HG02610 (cell line): ENCODE data around the gene RIPOR2.
A peak's percentile ranks its signal among the peaks of the same experiment; 100 is the strongest.
"Not testable (repeated sequence)": the region's sequence is repeated elsewhere in the genome, so short reads cannot be mapped to it uniquely, and the experiment has no call there.

Source experiments
- ATAC-seq: cut with Tn5 transposase; IDR thresholded peaks from one replicate; pipeline ENCODE4 v1.9.1; 2021; ENCODE audit warnings: mild to moderate bottlenecking, moderate library complexity; ENCODE audit not compliant: unreplicated experiment

RIPOR2 gene

DNA sequence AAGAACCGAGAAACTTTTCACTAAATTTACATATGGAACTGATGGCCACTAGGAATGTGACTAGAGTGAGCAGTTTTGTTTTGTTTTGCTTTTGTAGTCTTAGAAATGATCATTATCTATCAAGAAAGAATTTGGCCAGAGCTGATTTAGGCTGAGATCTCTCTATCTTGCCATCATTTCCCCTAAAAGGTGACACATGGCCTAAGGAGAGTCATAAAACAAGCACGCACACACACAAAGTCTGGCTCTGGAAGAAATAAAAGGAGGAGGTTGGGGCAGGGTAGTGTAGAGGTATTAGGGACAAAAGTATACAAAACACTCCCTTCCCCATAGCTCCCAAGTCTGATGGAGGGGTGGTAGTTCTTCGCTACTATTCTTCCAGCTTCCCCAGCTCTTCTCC is 56.4 kb downstream of the RIPOR2 start:
- no peak for ATAC-seq

DNA sequence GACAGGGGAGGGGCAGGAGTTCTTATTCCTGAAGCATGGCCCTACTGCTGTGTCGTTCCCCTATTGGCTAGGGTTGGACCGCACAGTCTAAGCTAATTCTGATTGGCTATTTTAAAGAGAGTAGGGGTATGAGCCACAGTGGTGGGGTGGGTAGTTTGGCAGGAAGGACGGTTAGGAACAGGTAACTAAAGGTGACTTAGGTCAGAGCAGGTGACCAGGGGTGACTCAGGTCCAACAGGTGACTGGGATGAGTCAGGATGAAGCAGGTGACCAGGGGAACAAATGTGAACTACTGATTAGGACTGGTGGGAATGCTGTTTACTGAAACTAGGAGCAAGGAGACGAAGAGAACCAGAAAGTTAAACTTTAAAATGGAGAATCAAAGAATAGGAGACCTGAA is 58.0 kb downstream of the RIPOR2 start:
- not testable (repeated sequence) for ATAC-seq

DNA sequence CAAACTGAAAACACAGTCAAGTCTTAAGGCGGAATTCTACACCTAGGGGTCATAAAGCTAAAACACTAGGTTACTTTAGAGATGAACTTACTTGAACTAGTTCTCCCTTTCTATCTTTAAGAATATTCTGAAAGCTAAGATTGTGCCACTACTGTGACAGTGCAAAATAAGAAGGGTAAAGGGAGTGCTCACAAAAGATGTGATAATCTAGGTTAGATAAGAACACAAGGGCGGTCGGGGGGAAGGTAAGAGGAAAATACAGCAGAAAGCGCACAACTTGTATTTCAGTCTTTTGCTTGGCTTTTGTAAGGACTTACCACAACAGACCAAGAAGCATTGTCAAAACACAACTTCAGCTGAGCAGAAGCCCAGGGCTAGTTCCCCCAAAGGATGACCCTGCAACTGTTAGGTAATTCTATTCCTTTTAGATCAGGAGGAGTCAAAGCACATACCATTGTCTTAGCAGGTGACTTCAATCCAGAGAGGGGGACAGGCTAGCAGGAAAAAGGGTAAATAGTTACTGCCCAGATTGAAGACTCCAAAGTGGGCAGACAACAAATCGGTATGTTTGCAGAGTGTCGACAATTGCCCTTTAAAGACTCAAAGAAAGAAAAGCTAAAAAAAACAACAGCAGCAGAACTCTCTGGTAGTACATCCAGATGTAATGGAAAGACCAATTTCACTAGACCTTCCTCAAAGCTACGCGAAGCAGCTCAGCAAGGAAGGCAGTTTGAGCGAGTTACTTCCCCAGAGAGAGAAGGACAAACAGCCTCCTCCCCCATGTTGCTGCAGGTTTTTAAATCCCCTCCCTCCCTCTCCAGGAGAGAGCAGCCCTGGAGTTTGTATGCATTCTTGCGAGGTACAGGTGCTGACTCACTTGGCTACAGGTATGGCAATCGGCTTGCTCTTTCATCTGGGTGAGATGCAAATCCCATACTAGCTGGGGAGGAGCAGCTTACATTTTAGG is 59.0 kb downstream of the RIPOR2 start:
- no peak for ATAC-seq

DNA sequence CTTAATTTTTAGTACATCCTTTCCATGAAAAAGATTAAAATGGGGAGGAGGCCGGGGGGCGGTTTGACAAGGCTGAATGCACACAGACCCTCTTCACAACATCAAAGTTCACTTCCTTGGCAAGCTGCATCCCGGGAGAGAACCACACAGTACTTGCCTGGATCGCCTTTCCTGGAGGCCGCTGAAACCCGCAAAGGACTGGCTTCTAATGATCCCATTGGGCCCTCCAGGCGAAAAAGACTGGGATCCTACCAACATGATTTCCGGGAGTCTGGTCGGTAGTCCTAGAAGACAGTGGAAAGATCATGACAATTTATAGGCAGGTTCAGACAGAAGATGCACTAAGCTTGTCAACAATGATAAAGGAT is 60.2 kb downstream of the RIPOR2 start:
- no peak for ATAC-seq

DNA sequence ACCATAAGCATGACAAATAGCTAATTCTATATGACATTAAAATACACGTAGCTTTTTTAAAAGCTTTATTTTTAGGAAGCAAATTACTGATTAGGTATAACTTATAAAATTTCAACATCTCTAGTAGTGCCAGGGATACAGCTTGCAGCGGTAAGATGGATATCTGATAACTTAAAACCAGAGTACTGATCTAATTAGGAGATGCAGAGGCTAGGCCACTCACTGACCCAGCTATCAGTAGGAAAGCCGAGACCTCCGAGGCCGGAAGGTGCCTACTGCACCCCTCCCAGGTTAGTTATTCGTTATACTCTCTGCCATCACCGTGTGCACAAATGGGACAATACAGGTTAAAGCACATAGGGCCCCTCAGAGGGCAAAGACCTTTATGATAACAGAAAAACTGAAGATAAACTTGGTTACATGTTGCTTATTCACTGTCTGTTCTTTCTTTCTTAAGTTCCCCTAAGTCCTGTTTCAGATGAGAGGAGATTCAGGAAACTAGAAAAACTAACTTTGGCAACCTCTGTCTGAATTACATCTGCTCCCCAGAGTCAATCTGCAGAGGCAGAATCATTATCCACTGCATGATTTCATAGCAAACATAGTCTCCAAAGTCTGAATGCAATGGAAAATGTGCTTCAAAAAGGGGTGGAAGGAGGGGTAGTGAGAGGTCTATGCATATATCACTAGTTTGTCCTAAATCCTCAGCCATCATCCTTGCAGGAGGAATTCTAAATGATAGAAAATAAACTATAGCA is 60.8 kb downstream of the RIPOR2 start:
- ATAC-seq, result no peak

DNA sequence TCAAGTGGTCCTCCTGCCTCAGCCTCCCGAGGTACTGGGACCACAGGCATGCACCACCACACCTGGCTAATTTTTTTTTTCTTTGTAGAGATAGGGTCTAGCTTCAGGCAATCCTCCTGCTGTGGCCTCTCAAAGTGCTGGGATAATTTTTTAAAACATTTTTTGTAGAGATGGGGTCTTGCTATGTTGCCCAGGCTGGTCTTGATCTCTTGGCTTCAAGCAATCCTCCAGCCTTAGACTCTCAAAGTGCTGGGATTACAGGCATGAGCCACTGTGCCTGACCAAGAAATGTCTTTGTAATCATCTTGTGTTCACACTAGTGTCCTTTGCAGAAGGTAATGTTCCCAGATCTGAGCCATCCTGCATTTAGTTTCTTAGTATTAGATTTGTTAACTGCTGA is 61.6 kb downstream of the RIPOR2 start:
- ATAC-seq, result no peak

DNA sequence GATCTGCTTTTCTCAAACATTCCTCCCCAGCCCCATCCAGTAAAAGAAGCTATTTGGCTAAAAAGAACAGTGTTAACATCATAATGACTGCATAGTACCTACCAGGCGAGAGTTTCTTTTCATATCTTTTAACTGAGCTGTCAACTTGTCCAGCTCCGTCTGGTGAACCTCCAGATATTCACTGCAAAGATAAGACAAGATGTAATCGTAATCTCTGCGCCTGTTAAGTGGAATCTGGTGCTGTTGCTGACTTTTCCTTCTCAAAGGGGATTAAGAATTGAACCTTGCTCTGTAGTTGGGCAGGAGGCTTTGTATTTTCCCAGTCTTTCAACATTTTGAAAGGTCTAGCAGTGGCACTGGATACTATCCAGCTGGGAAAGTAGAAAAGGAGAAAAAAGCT is 63.0 kb downstream of the RIPOR2 start:
- no peak for ATAC-seq

DNA sequence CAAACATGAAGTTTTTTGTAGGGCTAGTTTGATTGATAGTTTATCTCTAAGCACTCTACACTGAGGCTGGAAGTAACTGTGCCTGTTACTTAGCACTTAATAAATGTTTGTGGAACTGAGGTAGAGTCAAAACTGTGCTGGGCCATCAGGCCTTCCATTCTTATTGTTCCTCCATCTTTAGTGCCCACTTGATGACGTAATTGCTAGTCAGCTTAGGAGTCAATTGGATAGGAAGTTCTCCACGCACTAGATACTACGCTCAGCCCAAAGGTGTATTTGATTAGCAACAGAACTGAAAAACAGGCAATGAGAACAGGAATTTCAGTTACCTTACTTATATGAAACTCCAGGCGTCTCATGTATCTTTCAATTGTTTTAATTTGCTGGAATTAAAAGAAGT is 67.0 kb downstream of the RIPOR2 start:
- no peak for ATAC-seq

DNA sequence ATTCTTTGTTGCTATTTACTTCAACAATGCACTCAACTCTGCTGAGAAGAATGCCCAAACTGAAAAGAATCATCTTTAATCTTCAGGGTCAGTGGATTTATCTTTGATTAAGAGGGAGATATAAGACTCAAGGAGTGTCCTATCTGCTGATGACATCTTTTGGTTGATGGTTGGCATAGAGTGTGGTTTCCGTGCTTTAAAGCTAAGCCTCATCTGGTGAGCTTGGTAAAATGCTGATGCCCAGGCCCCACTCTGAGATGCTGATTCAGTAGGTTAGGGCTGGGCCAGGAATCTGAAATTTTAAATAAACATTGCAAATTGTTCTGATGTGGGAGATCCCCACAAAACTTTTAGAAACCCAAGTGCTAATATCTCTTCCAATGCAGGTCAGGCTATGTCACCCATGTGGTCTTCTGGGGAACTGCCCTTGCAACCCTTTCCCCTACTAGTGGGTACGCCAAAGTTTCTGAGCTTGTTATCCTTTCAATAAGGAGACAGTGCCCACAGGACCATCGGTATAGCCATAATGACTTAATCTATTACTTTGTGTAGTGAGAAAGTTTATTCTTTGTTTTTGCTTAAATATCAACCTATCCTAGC is 68.6 kb downstream of the RIPOR2 start:
- ATAC-seq, result no peak

DNA sequence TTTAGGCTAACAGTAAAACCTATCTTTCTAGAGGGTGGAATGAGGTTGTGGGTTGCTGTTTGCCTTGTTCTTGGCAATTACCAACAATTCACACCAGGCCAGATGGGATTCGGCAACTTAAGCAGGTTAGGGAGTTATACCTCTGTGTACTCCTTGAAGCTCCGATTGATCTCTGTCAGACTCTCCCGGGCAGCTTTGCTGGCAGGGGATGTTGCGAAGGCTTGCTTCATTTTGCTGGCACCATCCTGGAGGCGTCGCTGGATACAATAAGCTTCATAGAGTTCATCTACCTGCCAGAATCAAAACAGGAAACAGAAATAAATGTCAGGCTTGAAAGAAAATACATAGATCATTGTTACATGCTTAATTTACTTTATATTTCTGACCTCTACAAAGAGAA is 70.6 kb downstream of the RIPOR2 start:
- ATAC-seq, result no peak

DNA sequence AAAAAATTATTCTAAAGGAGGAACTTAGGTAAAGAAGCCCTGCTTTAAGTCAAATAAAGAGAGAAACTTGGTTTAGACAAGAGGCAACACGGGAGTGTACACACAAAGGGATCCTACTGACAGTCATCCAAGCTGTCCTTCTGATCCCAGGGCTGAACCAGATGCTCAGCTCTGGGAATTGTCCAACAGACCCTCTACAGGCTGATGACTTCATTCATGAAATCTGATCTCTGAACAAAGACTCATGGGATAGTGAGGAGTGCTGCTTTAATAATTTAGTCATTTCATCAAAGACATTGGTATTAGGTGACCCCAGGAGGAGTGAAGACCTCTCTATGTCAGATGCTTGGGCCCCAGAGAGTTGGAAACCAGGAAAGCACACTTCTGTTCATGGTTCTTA is 71.4 kb downstream of the RIPOR2 start:
- no peak for ATAC-seq

DNA sequence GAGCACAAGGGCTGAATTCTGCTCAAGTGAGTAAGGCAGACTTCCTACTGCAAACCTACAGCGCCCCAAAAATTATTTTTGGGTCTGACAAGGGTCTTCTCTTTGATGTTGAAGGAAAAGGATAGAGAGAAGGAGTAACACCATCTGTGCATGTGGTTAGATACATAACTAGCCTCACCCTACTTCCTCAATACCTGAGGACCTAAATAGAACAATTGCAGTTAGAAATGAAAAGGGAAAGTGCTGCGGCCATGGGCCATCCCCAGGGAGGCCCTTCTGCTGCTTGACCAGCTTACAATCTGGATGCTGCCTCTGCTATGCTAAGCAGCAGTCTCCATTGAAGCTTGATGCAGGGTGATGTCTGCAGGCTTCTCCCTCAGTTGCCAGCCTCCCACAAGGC is 73.8 kb downstream of the RIPOR2 start:
- ATAC-seq, result peak; percentile 84

DNA sequence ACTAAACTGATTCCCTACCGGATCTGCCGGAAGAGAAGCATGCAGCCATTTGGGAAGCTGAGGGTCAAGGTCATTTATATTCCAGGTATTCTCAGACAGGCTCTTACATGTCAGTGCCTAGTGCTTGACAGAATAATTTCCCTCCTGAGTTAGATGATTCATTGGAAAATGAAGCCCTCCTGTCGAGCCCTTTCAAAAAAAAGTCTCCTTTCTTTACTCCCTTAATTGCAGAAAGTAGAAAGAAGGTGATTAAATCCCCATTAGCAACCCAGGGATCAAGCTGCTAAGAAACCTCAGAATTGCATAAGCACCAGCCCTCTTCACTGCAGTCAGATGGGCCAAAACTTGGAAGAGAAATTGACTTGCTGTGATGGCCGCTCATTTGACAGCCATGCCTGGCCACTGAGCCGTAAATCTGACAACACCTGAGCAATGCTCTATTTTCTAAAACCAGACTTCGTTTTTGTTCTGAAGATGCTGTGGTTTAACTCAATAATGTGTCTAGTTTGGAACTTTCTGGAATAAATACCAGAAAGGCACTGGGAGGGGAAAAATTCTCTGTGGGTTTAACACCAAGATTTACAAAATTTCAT is 76.1 kb downstream of the RIPOR2 start:
- ATAC-seq, result no peak

DNA sequence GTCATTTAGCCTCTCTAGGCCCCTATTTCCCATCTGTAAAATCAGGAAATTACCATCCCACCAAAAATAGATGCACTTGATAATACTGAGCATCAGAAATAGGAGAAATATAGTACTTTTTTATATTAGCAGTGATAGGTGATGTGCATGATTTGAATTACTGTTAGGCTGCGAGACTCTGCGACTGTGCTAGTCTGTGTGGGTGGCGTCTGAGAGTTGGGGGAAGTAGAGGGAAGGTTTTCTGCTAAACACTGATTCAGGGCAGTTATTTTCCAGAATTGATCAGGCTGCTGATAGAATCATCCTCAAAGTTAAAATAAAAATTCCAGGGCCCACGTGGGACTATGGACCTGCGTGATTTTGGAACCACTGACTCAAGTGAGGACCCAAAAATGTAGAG is 76.6 kb downstream of the RIPOR2 start:
- no peak for ATAC-seq

DNA sequence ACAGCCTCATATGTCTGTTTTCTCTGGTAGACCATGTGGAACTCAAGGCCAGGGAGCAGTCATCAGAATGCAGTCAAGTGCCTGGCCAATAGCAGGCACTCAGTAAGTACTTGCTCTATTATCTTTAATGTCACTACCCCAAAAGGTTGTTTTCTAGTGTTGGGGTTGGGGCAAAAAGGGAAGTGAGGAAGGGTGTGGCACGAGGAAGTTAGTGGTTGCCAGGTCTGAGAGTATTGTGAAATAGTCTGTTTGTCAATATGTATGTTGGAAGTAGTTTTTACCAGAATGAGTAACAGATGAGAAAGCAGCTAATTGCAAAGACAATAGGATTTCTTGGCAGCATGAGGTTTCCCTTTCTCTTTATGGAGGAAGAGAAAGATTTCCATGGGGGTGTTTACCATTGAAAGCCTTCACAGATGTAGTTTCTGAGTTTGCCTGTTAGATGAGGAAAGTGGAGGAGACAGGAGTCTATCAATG is 77.5 kb downstream of the RIPOR2 start:
- peak; percentile 54 for ATAC-seq

DNA sequence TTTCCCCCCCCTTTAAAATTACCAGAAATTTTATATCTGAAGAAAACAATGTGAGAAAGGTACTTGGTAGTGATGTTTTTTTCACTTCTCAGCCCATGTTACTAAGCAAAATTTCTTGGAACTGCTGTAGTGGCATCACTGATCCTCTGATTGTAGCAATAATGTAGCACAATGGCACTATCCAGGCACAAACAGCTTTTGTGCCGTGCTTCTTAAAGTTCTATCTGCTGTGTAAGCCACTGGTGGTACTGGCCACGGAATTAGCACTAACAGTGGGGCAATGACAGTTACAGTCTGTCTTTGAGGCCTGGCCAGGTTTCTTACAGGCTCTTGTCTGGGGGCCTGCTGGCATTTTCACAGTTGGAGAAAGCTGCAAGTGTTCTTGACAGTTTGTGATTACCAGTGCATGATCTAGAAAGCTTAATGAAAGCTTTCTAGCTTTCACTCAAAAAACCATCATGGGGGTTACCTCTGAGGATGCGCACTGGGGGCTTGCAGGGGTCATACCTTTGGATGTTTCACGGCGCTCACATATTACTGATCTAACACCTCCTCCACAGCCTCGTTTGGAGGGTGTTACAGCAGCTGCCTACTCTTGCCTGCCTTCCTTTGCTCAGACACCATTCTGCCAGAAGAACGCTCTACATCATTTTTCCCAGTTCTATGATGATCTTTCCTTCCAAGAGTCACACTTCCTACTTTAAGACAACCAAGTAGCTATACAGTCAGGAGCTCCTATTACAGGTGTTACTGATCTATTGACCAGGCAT is 78.7 kb downstream of the RIPOR2 start:
- no peak for ATAC-seq

DNA sequence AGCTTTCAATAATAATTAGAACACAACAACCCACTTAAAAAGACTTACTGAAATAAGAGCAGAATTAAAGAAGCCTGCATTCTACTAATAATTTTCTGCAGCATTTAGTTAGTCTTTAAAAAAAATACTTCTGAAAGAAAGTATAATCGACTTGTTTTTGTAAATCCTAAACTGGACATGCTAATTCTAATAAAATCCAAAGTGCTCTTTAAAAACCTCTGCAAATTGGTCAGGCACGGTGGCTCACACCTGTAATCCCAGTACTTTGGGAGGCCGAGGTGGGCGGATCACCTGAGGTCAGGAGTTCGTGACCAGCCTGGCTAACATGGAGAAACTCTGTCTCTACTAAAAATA is 79.5 kb downstream of the RIPOR2 start:
- no peak for ATAC-seq

DNA sequence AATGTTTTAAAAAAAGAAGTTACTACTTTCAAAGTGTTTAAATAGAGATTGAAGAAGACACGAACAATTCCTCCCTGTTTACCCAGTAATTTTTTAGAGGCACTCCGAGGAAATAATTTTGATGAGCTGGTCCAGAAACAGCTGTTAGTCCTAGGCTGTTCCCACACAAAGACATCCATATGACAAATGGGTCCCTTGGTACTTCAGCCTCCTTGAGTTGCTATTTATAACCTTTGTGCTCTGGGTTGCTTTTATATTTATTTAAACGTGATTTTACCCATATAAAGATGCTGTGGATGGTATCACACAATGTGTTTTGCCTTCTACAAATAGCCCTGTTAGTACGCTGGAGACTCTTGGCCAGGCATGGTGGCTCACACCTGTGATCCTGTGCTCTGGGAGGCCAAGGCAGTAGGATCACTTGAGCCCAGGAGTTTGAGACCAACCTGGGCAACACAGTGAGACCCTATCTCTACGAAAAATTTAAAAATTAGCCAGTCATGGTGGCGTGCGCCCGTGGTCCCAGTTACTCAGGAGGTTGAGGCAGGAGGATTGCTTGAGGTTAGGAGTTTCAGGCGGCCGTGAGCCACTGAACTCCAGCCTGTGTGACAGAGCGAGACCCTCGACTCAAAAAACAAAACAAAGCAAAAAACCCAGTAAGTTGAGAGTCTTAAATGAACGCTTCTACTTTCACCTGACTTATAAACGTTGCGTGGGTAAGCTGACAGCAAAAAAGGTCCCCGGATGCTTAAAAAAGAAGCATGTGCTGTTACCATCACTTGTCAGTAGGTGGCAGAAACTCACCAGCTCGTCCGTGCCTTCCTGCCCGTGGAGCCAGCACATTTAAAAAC is 80.1 kb downstream of the RIPOR2 start:
- peak; percentile 47 for ATAC-seq

DNA sequence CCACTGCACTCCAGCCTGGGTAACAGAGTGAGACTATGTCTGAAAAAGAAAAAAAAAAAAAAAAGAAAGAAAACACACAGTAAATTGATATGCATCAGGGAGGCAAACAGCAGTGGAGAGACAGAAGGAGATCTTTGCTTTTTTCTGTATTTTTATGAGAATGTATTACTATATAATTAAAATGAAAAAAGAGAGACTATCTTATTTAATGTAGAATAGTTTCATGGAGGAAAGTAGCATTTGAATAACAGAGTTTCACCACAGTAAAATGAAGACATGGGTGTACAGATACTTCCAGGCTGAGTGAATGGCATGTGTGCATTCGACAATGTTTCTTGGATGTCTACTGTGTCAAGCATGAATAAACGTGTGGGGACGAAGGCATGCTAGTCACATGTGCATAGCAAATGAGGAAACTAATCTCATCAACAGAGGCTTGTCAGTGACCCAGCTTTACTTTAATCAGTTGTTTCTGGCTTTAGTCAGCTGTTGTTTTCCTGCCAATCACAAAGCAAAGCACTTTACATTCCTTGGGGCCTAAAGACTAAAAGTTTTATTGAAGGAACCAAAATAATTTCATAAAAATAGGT is 81.6 kb downstream of the RIPOR2 start:
- no peak for ATAC-seq
